GM12878 (cell line): ENCODE data around the gene SNAPIN. TPM values are rescaled to one million over a fixed set of nuclear protein-coding genes. Genes with fewer than 3 reads are reported as not detected.

ENCODE experiments used
- BCL11A ChIP-seq: IDR thresholded peaks from 2 replicates; pipeline ENCODE4 v1.6.1; 2011; ENCODE audit warnings: low read depth, low read length
- BCL3 ChIP-seq: IDR thresholded peaks from 2 replicates; pipeline ENCODE4 v1.6.1; 2011; ENCODE audit warnings: borderline replicate concordance, low read depth, mild to moderate bottlenecking, moderate library complexity, low read length; ENCODE audit not compliant: insufficient read depth, poor library complexity, severe bottlenecking
- CBX3 ChIP-seq: fragments of 200-600 bp; sonication (generic); IDR thresholded peaks from 2 replicates; pipeline ENCODE4 v1.6.1; 2016; ENCODE audit warnings: low read depth, borderline replicate concordance
- CREB1 ChIP-seq: IDR thresholded peaks from 2 replicates; pipeline ENCODE4 v1.6.1; 2012; ENCODE audit warnings: low read depth, mild to moderate bottlenecking, inconsistent platforms
- ELK1 ChIP-seq: IDR thresholded peaks from 2 replicates; pipeline ENCODE4 v1.6.1; 2012; ENCODE audit warnings: low read depth, low read length, improper control_type of control experiment
- HDAC6 ChIP-seq: fragments of 200-600 bp; sonication (generic); IDR thresholded peaks from one replicate; pipeline ENCODE4 v1.8.0; 2017; ENCODE audit warnings: antibody characterized with exemption; ENCODE audit not compliant: unreplicated experiment
- HDGF ChIP-seq: fragments of 450-650 bp; IDR thresholded peaks from 2 replicates; pipeline ENCODE4 v1.6.1; 2016; ENCODE audit warnings: antibody characterized with exemption
- IRF4 ChIP-seq: IDR thresholded peaks from 2 replicates; pipeline ENCODE4 v1.6.1; 2011; ENCODE audit warnings: low read depth, low read length
- MEF2B ChIP-seq: fragments of 450-650 bp; IDR thresholded peaks from 2 replicates; pipeline ENCODE4 v1.6.1; 2018; ENCODE audit warnings: mild to moderate bottlenecking, moderate library complexity; ENCODE audit not compliant: partially characterized antibody, poor library complexity, severe bottlenecking
- MLLT1 ChIP-seq: fragments of 450-650 bp; IDR thresholded peaks from 2 replicates; pipeline ENCODE4 v1.6.1; 2016; ENCODE audit warnings: mild to moderate bottlenecking
- MTA2 ChIP-seq: fragments of 450-650 bp; IDR thresholded peaks from 2 replicates; pipeline ENCODE4 v1.6.1; 2016; ENCODE audit warnings: low read depth, mild to moderate bottlenecking, moderate library complexity
- NR2C1 ChIP-seq: fragments of 450-650 bp; IDR thresholded peaks from 2 replicates; pipeline ENCODE4 v1.6.1; 2017; ENCODE audit warnings: antibody characterized with exemption, mild to moderate bottlenecking, moderate library complexity
- SRF ChIP-seq, 2 experiments: IDR thresholded peaks; 2 replicates each; pipeline ENCODE4 v1.6.1; 2011; ENCODE audit warnings: low read depth in 2 of 2, low read length in 2 of 2, mild to moderate bottlenecking in 1 of 2, moderate library complexity in 1 of 2
- SUZ12 ChIP-seq: fragments of 200-600 bp; sonication (generic); IDR thresholded peaks from one replicate; pipeline ENCODE4 v1.6.1; 2018; ENCODE audit warnings: antibody characterized with exemption, mild to moderate bottlenecking; ENCODE audit not compliant: unreplicated experiment
- YBX1 ChIP-seq: fragments of 450-650 bp; IDR thresholded peaks from 2 replicates; pipeline ENCODE4 v1.6.1; 2016; ENCODE audit warnings: antibody characterized with exemption
- ZBTB40 ChIP-seq: fragments of 450-650 bp; IDR thresholded peaks from 2 replicates; pipeline ENCODE4 v1.6.1; 2016; ENCODE audit warnings: mild to moderate bottlenecking, moderate library complexity, borderline replicate concordance
- ZNF592 ChIP-seq: fragments of 450-650 bp; IDR thresholded peaks from 2 replicates; pipeline ENCODE4 v1.6.1; 2017; ENCODE audit warnings: mild to moderate bottlenecking, moderate library complexity
- polyA plus RNA-seq, 11 experiments: library from polyadenylated mRNA; depleted of rRNA in 4 of 11; unstranded in 6 of 11; stranded (reverse) in 5 of 11; fragments of >200 nt; fragmentation: Nextera tagmentation in 4 of 11; fragmentation: Illumina TruSeq in 1 of 11; extraction: Ambion mirVana in 4 of 11; extraction: Trizol in 1 of 11; gene quantifications; 1 replicate in 1 of 11; 2 replicates in 10 of 11; pipeline versions ENCODE4 v1.2.1 to v1.2.3, GENCODE V29; 2011 to 2016; ENCODE audit warnings: inconsistent platforms in 2 of 11, missing spikeins in 2 of 11, low read depth in 1 of 11
- total RNA-seq, 4 experiments: library from RNA; depleted of rRNA in 3 of 4; stranded (reverse); fragments of >200 nt in 3 of 4; fragmentation: Illumina TruSeq in 1 of 4; extraction: Trizol in 1 of 4; gene quantifications; 2 replicates each; pipeline versions ENCODE4 v1.2.1 to v1.2.3, GENCODE V29; 2013 to 2021

The SNAPIN gene
- total and polyA plus RNA-seq, 10 of the 15 experiments (the other 5 are each of a cell fraction or from before 2014, with no cell fraction given) = 12.4 to 78.1 (median 38.6) TPM

GRCh38 chr1:153679337-153680119 lies 21.0 kb downstream of the SNAPIN start (continued):
- TF ChIP-seq ZBTB40 (no peak), MEF2B (no peak), BCL11A (no peak), YBX1 (no peak), ELK1 (no peak), BCL3 (no peak), MLLT1 (0 out of 2 replicates have a peak, but pooled peaks have one; percentile 34), HDGF (0 out of 2 replicates have a peak, but pooled peaks have one; percentile 32), SUZ12 (peak; percentile 47), CBX3 (no peak), NR2C1 (no peak), SRF (IDR thresholded peaks at IDR 0.05; ENCODE audit: low read depth in 2 of 2, low read length in 2 of 2) (no peak), IRF4 (no peak), ZNF592 (no peak), MTA2 (peak; percentile 20; the same call in 1 of the 2 replicates), CREB1 (no peak), HDAC6 (no peak)
